AG04450 (cell line): ENCODE measurements around the gene PTPRT. TPM values are rescaled to one million over a fixed set of nuclear protein-coding genes. Genes with fewer than 3 reads are reported as not detected.
A peak's percentile ranks its signal among the peaks of the same experiment; 100 is the strongest.

Experiments
- CTCF ChIA-PET: fragments of 300-600, 350-600 bp; formaldehyde crosslinking; extraction: SDS; loops from one replicate; lab custom pipeline; 2022; ENCODE audit warnings: antibody characterized with exemption, inconsistent platforms; lab: Charles Lee
- POLR2A ChIA-PET: fragments of 350-600 bp; formaldehyde crosslinking; extraction: SDS; loops from one replicate; lab custom pipeline; 2021; ENCODE audit warnings: antibody characterized with exemption, inconsistent platforms; lab: Yijun Ruan, JAX
- DNase-seq: peaks from one replicate; pipeline ENCODE4 v3.0.0-alpha.2; 2011; ENCODE audit warnings: low read depth, low spot score
- H3K27ac ChIP-seq: one replicate; pipeline ENCODE4 v1.5.1; 2012; ENCODE audit warnings: low read depth, low read length, control low read depth
- H3K27me3 ChIP-seq: one replicate; pipeline ENCODE4 v1.6.0; 2012; ENCODE audit warnings: low read length; ENCODE audit not compliant: control insufficient read depth, insufficient read depth
- H3K4me3 ChIP-seq: 2 replicates; pipeline ENCODE4 v1.5.1; 2011; ENCODE audit warnings: mild to moderate bottlenecking, low read depth, low read length, control low read depth
- H3K9me3 ChIP-seq: 2 replicates; pipeline ENCODE4 v1.5.1; 2012; ENCODE audit warnings: low read length; ENCODE audit not compliant: control insufficient read depth, insufficient read depth
- CTCF ChIP-seq: IDR thresholded peaks from 2 replicates; pipeline ENCODE4 v1.5.1; 2011; ENCODE audit warnings: low read depth, low read length, control low read depth, inconsistent platforms
- polyA plus RNA-seq: library from polyadenylated mRNA; depleted of rRNA; stranded (reverse); fragments of >200 nt; gene quantifications from 2 replicates; pipeline ENCODE4 v1.2.3, GENCODE V29; 2011

The PTPRT gene
- polyA plus RNA-seq, 1 experiment, result not detected

GRCh38 chr20:43193443-43193842 is 3.7 kb upstream of the PTPRT start:
- POLR2A ChIA-PET, result no interaction called here
- no peak for TF ChIP-seq CTCF
- CTCF ChIA-PET, result no interaction called here
- Histone ChIP-seq H3K27me3 (peaks cover 9% of the 10 kb centered on the region), H3K9me3 (no peaks in the 10 kb centered on the region), H3K4me3 (no peak overlapping the region), H3K27ac (no peak overlapping the region)
- no peak for DNase-seq

GRCh38 chr20:43191946-43192863 is 2.5 kb upstream of the PTPRT start:
- peaks cover 14% of the 10 kb centered on the region for H3K27me3 ChIP-seq
- peak; percentile 39 for TF ChIP-seq CTCF
- ChIA-PET POLR2A (no interaction called here), CTCF (interaction anchor here (1.4 kb wide), 1 partner anchor 1454 kb away, joined by 4 read pairs; no protein-coding TSS in a partner anchor)
- no peak overlapping the region for H3K27ac ChIP-seq
- no peaks in the 10 kb centered on the region for H3K9me3 ChIP-seq
- no peak overlapping the region for H3K4me3 ChIP-seq
- no peak for DNase-seq

GRCh38 chr20:43191143-43191542 is 1.4 kb upstream of the PTPRT start:
- no peaks in the 10 kb centered on the region for H3K9me3 ChIP-seq
- TF ChIP-seq CTCF, result no peak
- CTCF ChIA-PET, result interaction anchor here (1.1 to 1.4 kb wide), 2 partner anchors 1453 kb away, joined by 3 to 4 read pairs; no protein-coding TSS in a partner anchor
- POLR2A ChIA-PET, result no interaction called here
- no peak for DNase-seq
- H3K27ac ChIP-seq, result no peak overlapping the region
- peaks cover 14% of the 10 kb centered on the region for H3K27me3 ChIP-seq
- no peak overlapping the region for H3K4me3 ChIP-seq

GRCh38 chr20:43190332-43190953 is 737 bp upstream of the PTPRT start:
- ChIA-PET CTCF (interaction anchor here (1.1 kb wide), 1 partner anchor 1452 kb away, joined by 3 read pairs; no protein-coding TSS in a partner anchor), POLR2A (no interaction called here)

More at GRCh38 chr20:43190332-43190953, 737 bp upstream of the PTPRT start:
- Histone ChIP-seq H3K4me3 (no peak overlapping the region), H3K9me3 (no peaks in the 10 kb centered on the region), H3K27ac (no peak overlapping the region), H3K27me3 (peaks cover 14% of the 10 kb centered on the region)
- DNase-seq, result no peak
- no peak for TF ChIP-seq CTCF
